ENCODE measurements around the gene MYH11. TPM values are rescaled to one million over a fixed set of nuclear protein-coding genes. Genes with fewer than 3 reads are reported as not detected.

The MYH11 gene
- total RNA-seq, 4 donors from 2014 or later, result 5.6 to 57.7 (median 20.4) TPM

- Histone ChIP-seq H3K9me3 (no peaks in the 10 kb centered on the region), H3K27ac (no peak overlapping the region), H3K27me3 (no peaks in the 10 kb centered on the region), H3K4me1 (no peaks in the 10 kb centered on the region), H3K36me3 (no peaks in the 10 kb centered on the region), H3K4me3 (no peak overlapping the region)
- intact Hi-C loops (cut with DNase I; ENCODE audit: low total_unique reads) (no loop called here), in situ Hi-C loops (cut with MboI; ENCODE audit: low sequenced_read_pairs in 4 of 4) (no loop called here)
- TF ChIP-seq CTCF (IDR thresholded peaks at IDR 0.05 in 4 of 5, conservative IDR thresholded peaks at IDR 0.05 in 1 of 5) (no peak), POLR2A (IDR thresholded peaks at IDR 0.05) (no peak)
- no peak for ATAC-seq
- DNase-seq, result no peak
Observed at GRCh38 chr16:15900357-15900756, 43.5 kb upstream of the MYH11 start.

GRCh38 chr16:15899538-15900100 is 42.8 kb upstream of the MYH11 start:
- H3K4me3 ChIP-seq, result no peak overlapping the region
- no peaks in the 10 kb centered on the region for H3K9me3 ChIP-seq
- H3K27ac ChIP-seq, result no peak overlapping the region
- DNase-seq (no peak), ATAC-seq (no peak)
- in situ Hi-C loops (cut with MboI; ENCODE audit: low sequenced_read_pairs in 4 of 4), result loop anchor here in 2 of 4 donors (10.0 to 25.0 kb wide), 2 partner anchors 45 to 113 kb away; partner anchors contain the start of gene ABCC1 (in 1 of the 2)
- no peaks in the 10 kb centered on the region for H3K4me1 ChIP-seq
- no peaks in the 10 kb centered on the region for H3K27me3 ChIP-seq
- TF ChIP-seq CTCF (IDR thresholded peaks at IDR 0.05 in 4 of 5, conservative IDR thresholded peaks at IDR 0.05 in 1 of 5) (no peak), POLR2A (IDR thresholded peaks at IDR 0.05) (no peak)
- intact Hi-C loops (cut with DNase I; ENCODE audit: low total_unique reads), result no loop called here
- no peaks in the 10 kb centered on the region for H3K36me3 ChIP-seq

- in situ Hi-C loops (cut with MboI; ENCODE audit: low sequenced_read_pairs in 4 of 4), result loop anchor here in 2 of 4 donors (10.0 to 25.0 kb wide), 2 partner anchors 46 to 114 kb away; partner anchors contain the start of gene ABCC1 (in 1 of the 2)
Observed at GRCh38 chr16:15898654-15899053, 41.8 kb upstream of the MYH11 start.

GRCh38 chr16:15897834-15898254 is 41.0 kb upstream of the MYH11 start:
- H3K27ac ChIP-seq, result no peak overlapping the region
- in situ Hi-C loops (cut with MboI; ENCODE audit: low sequenced_read_pairs in 4 of 4), result loop anchor here in 2 of 4 donors (10.0 to 25.0 kb wide), 2 partner anchors 47 to 114 kb away; partner anchors contain the start of gene ABCC1 (in 1 of the 2)
- no peak for TF ChIP-seq POLR2A (IDR thresholded peaks at IDR 0.05)
- no peak for TF ChIP-seq CTCF (IDR thresholded peaks at IDR 0.05 in 4 of 5, conservative IDR thresholded peaks at IDR 0.05 in 1 of 5)
- no peaks in the 10 kb centered on the region for H3K9me3 ChIP-seq
- ATAC-seq (no peak), DNase-seq (no peak)
- intact Hi-C loops (cut with DNase I; ENCODE audit: low total_unique reads), result no loop called here
- H3K4me1 ChIP-seq, result no peaks in the 10 kb centered on the region
- no peaks in the 10 kb centered on the region for H3K36me3 ChIP-seq
- no peak overlapping the region for H3K4me3 ChIP-seq
- H3K27me3 ChIP-seq, result no peaks in the 10 kb centered on the region

More at GRCh38 chr16:15898654-15899053, 41.8 kb upstream of the MYH11 start:
- DNase-seq (no peak), ATAC-seq (no peak)
- intact Hi-C loops (cut with DNase I; ENCODE audit: low total_unique reads), result no loop called here
- TF ChIP-seq POLR2A (IDR thresholded peaks at IDR 0.05) (no peak), CTCF (IDR thresholded peaks at IDR 0.05 in 4 of 5, conservative IDR thresholded peaks at IDR 0.05 in 1 of 5) (no peak)
- Histone ChIP-seq H3K4me1 (no peaks in the 10 kb centered on the region), H3K27ac (no peak overlapping the region), H3K4me3 (no peak overlapping the region), H3K36me3 (no peaks in the 10 kb centered on the region), H3K9me3 (no peaks in the 10 kb centered on the region), H3K27me3 (no peaks in the 10 kb centered on the region)

All from gastrocnemius medialis (tissue), 4 donors.